GM21576 (cell line): ENCODE data around the gene ABCA2.

Experiments
- ATAC-seq: cut with Tn5 transposase; IDR thresholded peaks from one replicate; pipeline ENCODE4 v1.9.1; 2021; ENCODE audit warnings: mild to moderate bottlenecking, moderate library complexity; ENCODE audit not compliant: unreplicated experiment

ABCA2 gene

DNA sequence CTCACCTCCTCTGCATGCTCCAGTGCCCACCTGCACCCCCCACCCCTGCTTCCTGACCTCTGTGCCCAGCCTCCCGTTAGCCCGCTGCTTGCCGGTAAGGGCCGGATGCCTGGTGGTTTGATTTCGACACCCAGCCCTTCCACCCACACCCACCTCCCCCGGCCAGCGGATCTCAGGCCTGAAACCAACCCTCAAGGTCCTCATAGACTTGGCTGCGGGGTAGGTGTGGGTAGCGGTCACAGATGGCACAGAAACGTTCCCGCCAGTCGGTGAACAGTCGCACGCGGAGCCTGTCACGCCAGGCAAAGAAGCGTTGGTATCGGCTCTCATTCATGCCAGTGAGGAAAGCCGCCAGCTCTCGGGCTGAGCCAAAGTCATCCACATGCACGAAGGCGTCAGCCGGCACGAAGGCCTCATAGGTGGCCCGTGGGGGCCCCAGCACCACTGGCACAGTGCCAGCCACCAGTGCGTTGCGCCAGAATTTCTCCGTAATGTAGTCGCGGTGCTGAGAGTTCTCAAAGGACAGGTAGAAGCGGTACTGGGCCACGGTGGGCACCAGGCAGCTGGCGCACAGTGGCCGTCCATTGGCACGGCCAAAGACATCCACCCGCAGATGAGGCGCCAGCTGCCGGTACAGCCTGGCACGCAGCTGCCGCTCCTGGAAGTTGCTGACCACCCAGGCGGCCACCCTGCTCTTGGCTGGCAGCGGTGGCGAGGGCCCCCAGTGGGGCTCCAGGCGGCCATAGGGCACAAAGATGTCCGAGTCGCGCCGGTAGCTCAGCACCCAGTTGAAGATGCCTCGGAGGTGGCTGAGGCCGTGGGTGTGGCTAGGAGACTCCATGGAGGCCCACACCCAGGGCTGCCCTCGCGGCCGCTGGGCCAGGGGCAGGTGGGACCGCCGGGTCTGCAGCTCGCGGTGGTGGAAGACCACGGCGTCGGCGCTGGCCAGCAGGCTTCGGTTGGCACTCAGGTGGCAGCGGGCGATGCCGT, 2.8 kb upstream of the ABCA2 start:
- no peak for ATAC-seq

DNA sequence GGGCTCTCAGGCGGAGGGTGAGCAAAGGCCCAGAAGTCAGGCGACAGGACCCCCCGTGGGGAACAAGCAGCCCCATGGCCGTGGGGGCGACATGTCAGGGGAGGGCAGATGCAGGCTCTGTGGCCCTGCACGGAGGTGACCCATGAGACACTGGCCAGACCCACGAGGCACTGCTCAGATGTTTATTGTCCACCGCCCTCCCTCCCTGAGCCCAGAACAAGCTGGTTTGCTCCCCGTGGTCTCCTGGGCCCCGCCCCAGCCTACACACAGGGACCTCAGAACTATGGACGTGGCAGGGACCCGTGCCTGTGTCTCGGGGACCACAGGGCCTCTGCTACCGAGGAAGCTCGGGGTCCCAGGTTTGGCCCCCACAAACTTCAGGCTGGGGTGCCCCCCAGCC, 2.0 kb upstream of the ABCA2 start:
- no peak for ATAC-seq

- ATAC-seq = peak; percentile 40
Observed at GRCh38 chr9:137029058-137029936, 1.3 kb upstream of the ABCA2 start.

DNA sequence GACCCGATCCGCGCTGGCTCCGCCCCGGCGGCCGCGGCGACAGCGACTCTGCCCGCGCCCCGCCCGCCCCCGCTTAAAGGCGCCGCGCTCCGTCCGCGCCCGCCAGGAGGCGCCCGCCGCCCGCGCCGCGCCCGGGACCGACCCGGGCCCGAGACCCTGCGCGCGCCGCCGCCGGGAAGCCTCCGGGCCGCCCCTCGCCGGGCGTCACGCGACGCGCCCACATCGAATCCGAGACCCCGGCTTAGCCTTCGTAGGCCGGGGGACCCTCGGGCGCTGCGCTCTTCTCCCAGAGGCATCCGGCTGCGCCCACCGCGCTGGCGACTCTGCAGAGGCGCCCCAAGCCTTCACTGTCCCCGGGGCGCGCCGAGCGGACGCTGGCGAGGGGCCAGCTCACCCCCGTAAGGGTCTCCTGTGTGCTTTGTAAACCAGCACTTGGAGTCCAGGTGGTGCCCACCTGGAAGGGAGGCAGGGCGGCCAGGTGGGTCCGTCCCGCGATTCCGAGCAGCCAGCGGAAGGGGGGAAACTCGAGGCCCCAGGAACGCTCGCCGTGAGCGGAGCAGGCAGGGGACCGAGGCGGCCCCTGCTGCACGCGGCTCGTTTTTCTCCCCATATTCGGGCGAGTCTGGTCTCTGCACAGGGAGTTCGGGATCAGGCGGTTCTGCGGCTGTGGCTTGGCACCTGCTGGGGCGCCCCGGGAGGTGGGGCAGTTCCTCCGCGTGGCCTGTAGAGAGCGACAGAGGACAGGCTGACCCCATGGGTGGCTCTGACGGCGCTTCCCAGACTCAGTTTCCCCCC, 423 bp upstream of the ABCA2 start:
- ATAC-seq = peak; percentile 35

GRCh38 chr9:137026828-137027227, 1.2 kb downstream of the ABCA2 start:
- no peak for ATAC-seq

- no peak for ATAC-seq
Observed at GRCh38 chr9:137026384-137026783, 1.7 kb downstream of the ABCA2 start.

DNA sequence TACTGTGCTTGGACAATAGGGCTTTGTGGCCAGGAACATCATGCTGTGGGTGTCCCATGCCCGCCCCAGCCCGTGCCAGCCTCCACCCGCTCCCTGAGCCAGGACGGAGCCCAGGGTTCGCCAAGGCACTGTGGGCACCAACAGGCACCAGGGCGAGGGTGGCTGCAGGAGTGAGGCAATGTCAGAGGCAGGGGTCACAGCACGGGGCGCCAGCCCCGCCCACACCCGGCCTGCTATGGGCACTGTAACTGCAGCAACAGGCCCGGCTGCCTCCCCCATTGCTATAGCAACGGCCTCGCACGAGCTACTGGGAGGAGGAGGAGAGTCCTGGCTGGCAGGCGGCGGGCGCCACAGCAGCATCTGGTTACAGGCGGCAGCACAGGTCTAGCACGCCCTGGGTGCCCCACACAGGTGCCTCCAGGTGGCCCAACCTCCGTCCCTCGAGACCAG, 2.5 kb downstream of the ABCA2 start:
- no peak for ATAC-seq

DNA sequence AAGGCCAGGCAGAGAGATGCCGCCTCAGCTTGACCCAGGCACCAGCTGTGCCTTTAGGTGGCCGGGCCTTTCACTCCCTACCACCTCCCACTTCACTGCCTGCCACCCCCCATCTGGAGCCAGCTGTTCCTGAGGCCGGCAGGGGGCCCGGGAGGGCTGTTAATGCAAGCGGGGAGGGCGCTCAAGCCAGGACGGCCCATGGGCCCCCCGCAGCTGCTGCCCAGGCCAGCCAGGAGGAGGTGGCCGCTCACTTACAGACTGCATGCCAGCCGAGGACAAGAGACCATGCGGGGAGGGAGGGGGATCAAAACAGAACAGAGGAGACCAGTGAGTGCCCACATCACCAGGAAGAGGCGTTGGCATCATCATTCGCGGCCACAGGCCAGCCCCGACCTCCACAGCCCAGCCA, 4.5 kb downstream of the ABCA2 start:
- no peak for ATAC-seq

DNA sequence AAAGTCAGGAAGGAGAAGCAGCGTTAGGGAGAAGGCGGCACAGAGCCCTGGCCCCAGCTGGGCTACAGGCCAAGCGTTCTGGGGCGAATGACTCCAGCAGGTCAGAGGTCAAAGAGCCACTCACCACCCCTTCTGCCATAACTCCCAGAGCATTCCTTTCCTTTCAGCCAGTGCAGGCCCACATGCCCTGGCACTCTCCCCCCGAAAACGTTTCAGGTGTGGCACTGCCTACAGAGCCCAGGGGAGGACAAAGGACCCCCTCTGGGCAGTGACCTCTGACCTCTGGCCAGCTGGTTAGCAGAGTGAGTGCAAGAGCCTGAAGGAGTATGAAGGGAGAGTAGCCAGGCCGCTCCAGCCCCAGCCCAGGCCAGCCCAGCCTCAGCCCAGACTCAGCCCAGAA, 4.9 kb downstream of the ABCA2 start:
- no peak for ATAC-seq

DNA sequence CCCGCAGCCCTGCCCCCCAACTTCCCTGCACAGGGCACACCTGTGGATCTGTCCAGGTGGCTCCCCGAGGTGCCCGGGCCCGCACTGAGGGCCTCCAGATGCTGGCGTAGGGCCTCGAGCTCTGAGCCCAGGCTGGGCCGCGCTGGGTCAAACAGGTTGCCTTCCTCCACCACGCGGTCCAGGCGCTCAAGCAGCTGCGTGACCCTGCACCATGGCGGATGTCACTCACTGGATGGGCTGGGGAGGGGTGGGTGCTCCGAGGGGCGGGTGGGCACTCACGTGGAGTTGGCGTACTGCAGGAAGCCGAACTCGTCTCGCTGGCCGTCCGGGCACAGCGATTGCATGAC, 5.4 kb downstream of the ABCA2 start:
- ATAC-seq = no peak

GRCh38 chr9:137021979-137022661, 5.9 kb downstream of the ABCA2 start:
- no peak for ATAC-seq

DNA sequence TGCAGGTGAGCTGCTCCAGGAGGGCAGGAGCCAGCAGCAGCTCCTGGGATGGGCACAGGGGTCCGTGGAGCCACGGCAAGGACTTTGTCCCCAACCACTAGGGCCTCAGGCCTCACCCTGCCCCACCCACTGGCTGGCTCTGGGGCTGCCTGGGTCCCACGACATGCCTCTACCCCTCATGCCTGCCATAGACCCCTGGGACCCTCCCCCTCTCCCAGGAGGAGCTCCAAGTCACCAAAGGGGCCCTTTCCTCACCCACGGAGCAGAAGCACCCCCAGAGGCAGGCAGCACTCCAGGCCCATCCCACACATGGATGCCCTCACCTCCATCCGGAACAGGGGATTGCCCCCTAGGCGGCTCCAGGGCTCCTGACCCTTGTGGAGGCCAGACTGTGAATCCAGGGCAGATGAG, 6.5 kb downstream of the ABCA2 start:
- no peak for ATAC-seq

DNA sequence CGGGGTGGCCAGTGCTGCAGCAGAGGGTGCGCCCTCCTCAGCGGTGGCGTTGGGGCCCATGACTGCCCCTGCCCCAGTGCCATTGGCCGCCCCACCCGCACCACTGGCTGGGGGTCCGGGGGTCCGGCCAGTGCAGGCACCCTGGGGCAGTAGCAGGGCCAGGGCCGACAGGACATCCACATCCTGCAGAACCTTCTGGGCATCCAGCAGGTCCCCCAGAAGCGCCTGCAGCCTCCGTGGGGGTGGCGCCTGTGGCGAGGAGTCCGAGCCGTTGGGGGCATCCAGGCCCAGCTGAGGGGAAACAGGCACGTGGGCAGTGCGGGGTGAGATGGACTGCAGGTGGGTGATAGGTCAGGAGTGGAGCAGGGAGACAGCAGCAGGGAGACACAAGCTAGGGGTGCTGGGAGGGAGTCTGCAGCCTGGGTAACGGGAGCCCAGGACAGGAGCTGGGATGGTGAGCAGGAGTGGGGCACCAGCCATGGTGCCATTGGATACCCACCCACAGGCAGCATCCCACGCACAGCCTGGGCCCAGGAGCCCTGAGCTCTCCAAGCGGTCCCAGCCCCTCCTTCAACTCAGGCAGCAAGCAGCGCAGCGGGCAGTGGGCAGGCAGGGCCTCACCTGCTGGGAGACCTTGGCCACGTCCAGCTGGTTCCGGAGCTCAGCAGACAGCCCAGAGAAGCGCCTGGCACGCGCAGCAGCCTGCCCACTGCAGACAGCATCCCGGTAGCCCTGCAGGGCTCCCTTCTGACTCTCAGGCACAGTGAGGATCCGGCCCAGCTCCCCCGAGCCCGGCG, 7.1 kb downstream of the ABCA2 start:
- no peak for ATAC-seq

DNA sequence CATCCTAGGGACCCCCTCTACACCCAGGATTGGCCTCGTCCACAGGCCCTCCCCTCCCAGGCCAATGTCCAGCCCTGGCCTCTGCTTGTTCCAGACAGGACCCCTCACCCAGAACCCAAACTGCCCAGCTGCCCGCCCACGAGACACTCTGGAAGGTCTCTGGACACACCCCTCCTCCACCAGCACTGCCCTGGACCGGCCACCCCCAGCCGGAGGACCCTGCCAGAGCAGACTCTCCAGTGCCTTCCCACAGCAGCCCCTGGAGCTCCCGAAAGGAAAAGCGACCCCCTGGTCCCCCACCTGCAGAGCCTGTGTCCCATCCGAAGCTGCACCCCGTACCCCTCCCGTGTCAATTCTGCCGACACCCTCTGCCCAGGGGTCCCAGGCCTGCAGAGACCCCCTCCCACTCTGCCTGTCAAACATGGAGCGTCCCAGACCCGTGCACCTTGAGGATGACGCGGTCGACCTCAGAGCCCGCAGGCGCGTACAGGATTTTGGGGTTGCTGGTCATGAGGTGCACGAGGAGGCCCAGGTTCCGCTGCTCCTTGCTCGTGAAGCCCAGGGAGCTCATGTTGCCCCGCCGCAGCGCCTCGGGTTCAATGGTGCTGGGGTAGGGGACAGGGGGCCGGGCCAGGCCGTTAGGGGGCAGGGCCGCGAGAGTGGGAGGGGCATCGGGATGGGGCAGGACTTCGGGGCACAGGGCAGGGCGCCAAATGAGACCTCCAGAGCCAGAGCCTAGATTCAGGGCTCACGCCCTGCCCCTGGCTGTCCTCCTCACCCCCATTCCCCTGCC, 8.0 kb downstream of the ABCA2 start:
- no peak for ATAC-seq

- no peak for ATAC-seq
Observed at GRCh38 chr9:137018761-137019559, 9.1 kb downstream of the ABCA2 start.

GRCh38 chr9:137017791-137018497, 10.1 kb downstream of the ABCA2 start:
- ATAC-seq = no peak

DNA sequence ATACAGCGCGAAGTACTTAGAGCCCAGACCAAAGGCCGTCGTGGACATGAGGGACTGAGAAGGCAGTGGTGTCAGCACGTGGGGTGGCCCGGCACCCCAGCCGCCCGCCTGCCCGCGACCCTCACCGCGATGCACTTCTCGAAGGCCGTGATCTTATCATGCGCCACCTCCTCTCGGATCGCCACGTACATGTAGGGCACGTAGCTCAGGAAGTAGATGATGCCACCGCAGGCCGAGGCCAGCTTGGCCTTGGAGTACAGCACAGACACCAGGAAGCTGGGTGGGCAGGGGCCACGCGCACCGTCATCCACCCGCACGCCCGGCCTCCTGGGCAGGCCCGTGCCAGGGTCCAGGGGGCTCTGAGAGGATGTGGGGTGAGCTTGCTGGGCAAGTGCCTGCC, 11.0 kb downstream of the ABCA2 start:
- no peak for ATAC-seq
